Breast epithelium (tissue), 4 donors: Measurements from ENCODE around the gene NSD2. TPM values are rescaled to one million over a fixed set of nuclear protein-coding genes. Genes with fewer than 3 reads are reported as not detected.
"Not testable (repeated sequence)": the region's sequence is repeated elsewhere in the genome, so short reads cannot be mapped to it uniquely, and the experiment has no call there.

Experiments
- DNase-seq, 2 donors: peaks; one replicate each; pipeline ENCODE4 v3.0.0-alpha.2; 2019; ENCODE audit warnings: low spot score in 2 of 2
- H3K27ac ChIP-seq, 2 donors: fragments of 200-600 bp; sonication (generic) in 1 of 2; one replicate each; pipeline ENCODE4 v1.5.1; 2016 to 2019; ENCODE audit warnings: mild to moderate bottlenecking in 1 of 2
- H3K27me3 ChIP-seq, 2 donors: fragments of 200-600 bp; sonication (generic) in 1 of 2; one replicate each; pipeline versions ENCODE4 v1.5.1 to v1.6.0; 2017 to 2019; ENCODE audit warnings: control low read depth in 1 of 2, mild to moderate bottlenecking in 1 of 2
- H3K36me3 ChIP-seq: fragments of 200-600 bp; one replicate; pipeline ENCODE4 v1.5.1; 2019
- H3K4me1 ChIP-seq, 2 donors: fragments of 200-600 bp; sonication (generic); one replicate each; pipeline ENCODE4 v1.5.1; 2016 to 2019; ENCODE audit warnings: control low read depth in 1 of 2
- H3K4me3 ChIP-seq, 3 donors: fragments of 200-600 bp; sonication (generic); 1 replicate in 2 of 3; 2 replicates in 1 of 3; pipeline ENCODE4 v1.5.1; 2016 to 2019; ENCODE audit warnings: mild to moderate bottlenecking in 3 of 3, moderate library complexity in 2 of 3
- H3K9me3 ChIP-seq, 2 donors: fragments of 200-600 bp; sonication (generic) in 1 of 2; one replicate each; pipeline ENCODE4 v1.5.1; 2016 to 2019; ENCODE audit warnings: control low read depth in 1 of 2
- CTCF ChIP-seq, 3 donors: fragments of 450-650 bp; IDR thresholded peaks; one replicate each; pipeline ENCODE4 v1.5.1; 2016 to 2017; ENCODE audit warnings: antibody characterized with exemption in 3 of 3, mild to moderate bottlenecking in 3 of 3, moderate library complexity in 3 of 3
- POLR2A ChIP-seq: fragments of 450-650 bp; IDR thresholded peaks from one replicate; pipeline ENCODE4 v1.6.1; 2016; ENCODE audit warnings: antibody characterized with exemption, mild to moderate bottlenecking, moderate library complexity
- POLR2AphosphoS5 ChIP-seq, 3 donors: sonication (generic); formaldehyde crosslinking; IDR thresholded peaks; one replicate each; pipeline ENCODE4 v1.6.1; 2017; ENCODE audit warnings: antibody characterized with exemption in 3 of 3
- intact Hi-C: fragments of 100-400 bp; cut with DNase I; formaldehyde crosslinking; loops from one replicate; pipeline ENCODE4 v1.15.1; 2023; ENCODE audit warnings: low total_unique reads
- total RNA-seq, 3 donors: library from RNA; depleted of rRNA; stranded (reverse); fragments of >200 nt; gene quantifications; one replicate each; pipeline ENCODE4 v1.1.0, GENCODE V29; 2016

NSD2 gene
- total RNA-seq, 3 donors from 2014 or later, result 24.6 to 36.7 (median 30.8) TPM

- intact Hi-C loops, result no loop called here
- H3K27me3 ChIP-seq, result no peaks in the 10 kb centered on the region
- peak overlapping the region in 2 of 3 donors; percentile 38 to 59 for H3K4me3 ChIP-seq
- H3K4me1 ChIP-seq, result no peaks in the 10 kb centered on the region
- H3K9me3 ChIP-seq, result peaks cover 1% of the 10 kb centered on the region in 2 donors
- no peaks in the 10 kb centered on the region for H3K36me3 ChIP-seq
- peak overlapping the region; percentile 80 to 81 for H3K27ac ChIP-seq
- DNase-seq, result peak in 1 of 2 donors; percentile 36
- TF ChIP-seq POLR2AphosphoS5 (IDR thresholded peaks at IDR 0.05), result no peak
- peak in 1 of 3 donors; percentile 53 for TF ChIP-seq CTCF (IDR thresholded peaks at IDR 0.05)
- no peak for TF ChIP-seq POLR2A
These were observed 121.4 kb downstream of the NSD2 start for GRCh38 chr4:1992468-1993168.

GRCh38 chr4:1993169-1993516 lies 122.0 kb downstream of the NSD2 start:
- H3K4me1 ChIP-seq, result no peaks in the 10 kb centered on the region
- no peaks in the 10 kb centered on the region for H3K27me3 ChIP-seq
- H3K9me3 ChIP-seq, result peaks cover 4 to 5% of the 10 kb centered on the region in 2 donors
- peak overlapping the region in 2 of 3 donors; percentile 38 to 59 for H3K4me3 ChIP-seq
- no peak for TF ChIP-seq POLR2AphosphoS5 (IDR thresholded peaks at IDR 0.05)
- TF ChIP-seq POLR2A, result no peak
- peak overlapping the region in 1 of 2 donors; percentile 81 for H3K27ac ChIP-seq
- DNase-seq, result no peak
- H3K36me3 ChIP-seq, result no peaks in the 10 kb centered on the region
- intact Hi-C loops, result no loop called here

GRCh38 chr4:1993718-1994516 lies 122.7 kb downstream of the NSD2 start:
- H3K36me3 ChIP-seq, DNase-seq: not testable (repeated sequence)

GRCh38 chr4:1994938-1995337 lies 123.7 kb downstream of the NSD2 start:
- Histone ChIP-seq H3K4me1 (no peaks in the 10 kb centered on the region), H3K4me3 (no peak overlapping the region), H3K27me3 (no peaks in the 10 kb centered on the region), H3K36me3 (no peaks in the 10 kb centered on the region), H3K9me3 (peaks cover 4 to 5% of the 10 kb centered on the region in 2 donors), H3K27ac (no peak overlapping the region)
- intact Hi-C loops, result no loop called here
- TF ChIP-seq POLR2AphosphoS5 (IDR thresholded peaks at IDR 0.05) (no peak), POLR2A (no peak), CTCF (IDR thresholded peaks at IDR 0.05) (no peak)
- DNase-seq, result no peak

More at GRCh38 chr4:1993718-1994516, 122.7 kb downstream of the NSD2 start:
- intact Hi-C loops, H3K4me3 ChIP-seq, H3K9me3 ChIP-seq, H3K4me1 ChIP-seq, H3K27ac ChIP-seq, H3K27me3 ChIP-seq: not testable (repeated sequence)

- TF ChIP-seq POLR2AphosphoS5 (IDR thresholded peaks at IDR 0.05) (no peak), CTCF (IDR thresholded peaks at IDR 0.05) (no peak), POLR2A (no peak)
- intact Hi-C loops, result no loop called here
- peaks cover 4 to 5% of the 10 kb centered on the region in 2 donors for H3K9me3 ChIP-seq
- H3K4me1 ChIP-seq, result no peaks in the 10 kb centered on the region
- H3K36me3 ChIP-seq, result no peaks in the 10 kb centered on the region
- DNase-seq, result no peak
- H3K27me3 ChIP-seq, result no peaks in the 10 kb centered on the region
- H3K4me3 ChIP-seq, result no peak overlapping the region
- no peak overlapping the region for H3K27ac ChIP-seq
These were observed 125.8 kb downstream of the NSD2 start for GRCh38 chr4:1996866-1997611.
